Liver (tissue), 9 donors: ENCODE results near the gene ITGA7. TPM values are rescaled to one million over a fixed set of nuclear protein-coding genes. Genes with fewer than 3 reads are reported as not detected.
A peak's percentile ranks its signal among the peaks of the same experiment; 100 is the strongest.

Experiments
- DNase-seq: peaks from one replicate; pipeline ENCODE4 v3.0.0-alpha.2; 2017; ENCODE audit warnings: low spot score
- H3K27ac ChIP-seq, 2 donors: one replicate each; pipeline ENCODE4 v1.7.0; 2013; ENCODE audit warnings: inconsistent platforms in 2 of 2, low read length in 2 of 2, control low read depth in 1 of 2, low read depth in 1 of 2, mild to moderate bottlenecking in 1 of 2
- H3K27me3 ChIP-seq, 4 donors: one replicate each; pipeline versions ENCODE4 v1.6.1 to v1.7.0; 2013; ENCODE audit warnings: low read length in 3 of 4, inconsistent platforms in 1 of 4, mild to moderate bottlenecking in 1 of 4, moderate library complexity in 1 of 4; ENCODE audit not compliant: control insufficient read depth in 4 of 4, insufficient read depth in 4 of 4
- H3K36me3 ChIP-seq, 4 donors: one replicate each; pipeline versions ENCODE4 v1.6.1 to v1.7.0; 2013; ENCODE audit warnings: low read length in 3 of 4, mild to moderate bottlenecking in 3 of 4, low read depth in 1 of 4, moderate library complexity in 1 of 4; ENCODE audit not compliant: control insufficient read depth in 4 of 4, insufficient read depth in 3 of 4
- H3K4me1 ChIP-seq, 4 donors: one replicate each; pipeline versions ENCODE4 v1.6.1 to v1.7.0; 2013; ENCODE audit warnings: low read length in 3 of 4, mild to moderate bottlenecking in 3 of 4, moderate library complexity in 1 of 4; ENCODE audit not compliant: control insufficient read depth in 4 of 4, insufficient read depth in 4 of 4
- H3K4me3 ChIP-seq, 3 donors: one replicate each; pipeline versions ENCODE4 v1.6.1 to v1.7.0; 2013; ENCODE audit warnings: low read length in 3 of 3, control low read depth in 1 of 3, low read depth in 1 of 3, mild to moderate bottlenecking in 1 of 3
- H3K9ac ChIP-seq, 2 donors: one replicate each; pipeline ENCODE4 v1.7.0; 2013; ENCODE audit warnings: low read length in 2 of 2, mild to moderate bottlenecking in 2 of 2, moderate library complexity in 2 of 2, control low read depth in 1 of 2, low read depth in 1 of 2
- H3K9me3 ChIP-seq, 4 donors: one replicate each; pipeline versions ENCODE4 v1.6.1 to v1.7.0; 2013; ENCODE audit warnings: low read length in 3 of 4; ENCODE audit not compliant: control insufficient read depth in 4 of 4
- ATF3 ChIP-seq: IDR thresholded peaks from 2 replicates; pipeline ENCODE4 v1.6.1; 2016; ENCODE audit warnings: antibody characterized with exemption
- CTCF ChIP-seq: fragments of 150-350 bp; IDR thresholded peaks from 2 replicates; pipeline ENCODE4 v1.5.1; 2017; ENCODE audit warnings: improper control_type of control experiment, low read depth, low read length; ENCODE audit not compliant: missing input control
- EGR1 ChIP-seq, 2 donors: IDR thresholded peaks; 2 replicates each; pipeline ENCODE4 v1.6.1; 2016 to 2018; ENCODE audit warnings: antibody characterized with exemption in 2 of 2, low read depth in 2 of 2
- FOXA1 ChIP-seq: IDR thresholded peaks from 2 replicates; pipeline ENCODE4 v1.6.1; 2016; ENCODE audit warnings: antibody characterized with exemption
- GABPA ChIP-seq, 2 donors: IDR thresholded peaks in 1 of 2; conservative IDR thresholded peaks in 1 of 2; 2 replicates each; pipeline ENCODE4 v1.6.1; 2016; ENCODE audit warnings: antibody characterized with exemption in 2 of 2, mild to moderate bottlenecking in 1 of 2, moderate library complexity in 1 of 2
- HNF4A ChIP-seq, 2 donors: conservative IDR thresholded peaks; 2 replicates each; pipeline ENCODE4 v1.6.1; 2016; ENCODE audit warnings: antibody characterized with exemption in 2 of 2, mild to moderate bottlenecking in 2 of 2
- HNF4G ChIP-seq: IDR thresholded peaks from 2 replicates; pipeline ENCODE4 v1.6.1; 2016; ENCODE audit warnings: antibody characterized with exemption
- JUND ChIP-seq, 2 donors: IDR thresholded peaks; 2 replicates each; pipeline ENCODE4 v1.6.1; 2016; ENCODE audit warnings: antibody characterized with exemption in 2 of 2
- MAX ChIP-seq: IDR thresholded peaks from 2 replicates; pipeline ENCODE4 v1.6.1; 2016; ENCODE audit warnings: antibody characterized with exemption
- NR2F2 ChIP-seq: IDR thresholded peaks from 2 replicates; pipeline ENCODE4 v1.6.1; 2016; ENCODE audit warnings: antibody characterized with exemption
- RAD21 ChIP-seq, 2 donors: IDR thresholded peaks; 2 replicates each; pipeline ENCODE4 v1.6.1; 2016; ENCODE audit warnings: antibody characterized with exemption in 2 of 2, mild to moderate bottlenecking in 2 of 2
- REST ChIP-seq: IDR thresholded peaks from 2 replicates; pipeline ENCODE4 v1.6.1; 2016; ENCODE audit warnings: antibody characterized with exemption, mild to moderate bottlenecking
- RXRA ChIP-seq, 2 donors: IDR thresholded peaks; 2 replicates each; pipeline ENCODE4 v1.6.1; 2017 to 2018; ENCODE audit warnings: antibody characterized with exemption in 2 of 2, mild to moderate bottlenecking in 1 of 2
- SP1 ChIP-seq: IDR thresholded peaks from 2 replicates; pipeline ENCODE4 v1.6.1; 2018; ENCODE audit warnings: antibody characterized with exemption, mild to moderate bottlenecking
- TAF1 ChIP-seq: conservative IDR thresholded peaks from 2 replicates; pipeline ENCODE4 v1.6.1; 2016; ENCODE audit warnings: antibody characterized with exemption, mild to moderate bottlenecking
- ZBTB33 ChIP-seq: IDR thresholded peaks from 2 replicates; pipeline ENCODE4 v1.6.1; 2016; ENCODE audit warnings: antibody characterized with exemption
- WGBS: extraction: QIAGEN DNeasy Blood & Tissue Kit; methylation state at CpG from one replicate; pipeline ENCODE4 v1.1.7; 2013; 5-methylcytosine and 5-hydroxymethylcytosine counted together
- polyA plus RNA-seq, 2 donors: library from polyadenylated mRNA; stranded (reverse) in 1 of 2; unstranded in 1 of 2; fragments of 200-250 nt in 1 of 2; fragments of >200 nt in 1 of 2; fragmentation: Nextera tagmentation in 1 of 2; extraction: Ambion mirVana in 1 of 2; gene quantifications; one replicate each; pipeline versions ENCODE4 v1.2.1 to v1.2.3, GENCODE V29; 2013 to 2015
- total RNA-seq, 2 donors: library from RNA; depleted of rRNA; stranded (reverse); fragments of >200 nt; gene quantifications; one replicate each; pipeline ENCODE4 v1.2.3, GENCODE V29; 2014
- donor health status: healthy.
- donor health status: healthy.
- donor health status: healthy.
- donor health status: healthy.
- donor health status: healthy.

Gene ITGA7
- total and polyA plus RNA-seq, 4 donors: 0.98 to 4.9 (median 3.3) TPM

- TF ChIP-seq REST: no peak
Observed at GRCh38 chr12:55711786-55712553, 4.3 kb upstream of the ITGA7 start (continued).

- Histone ChIP-seq H3K4me1 (peaks cover 5 to 16% (median 12%) of the 10 kb centered on the region in 4 donors), H3K27me3 (no peaks in the 10 kb centered on the region)
- no peak for DNase-seq
Observed at GRCh38 chr12:55708695-55709233, 1.1 kb upstream of the ITGA7 start.

GRCh38 chr12:55707219-55707671 is 459 bp downstream of the ITGA7 start:
- no peak overlapping the region for H3K9ac ChIP-seq
- H3K27me3 ChIP-seq: no peaks in the 10 kb centered on the region
- no peaks in the 10 kb centered on the region for H3K36me3 ChIP-seq
- H3K27ac ChIP-seq: no peak overlapping the region
- peaks cover 0 to 9% (median 6%) of the 10 kb centered on the region in 4 donors for H3K4me1 ChIP-seq
- DNase-seq: no peak
- WGBS: 16% methylated on average over 22 of the region's 22 CpGs
- TF ChIP-seq HNF4G: no peak
- TF ChIP-seq CTCF: no peak
- TF ChIP-seq EGR1 (IDR thresholded peaks at IDR 0.05; ENCODE audit: low read depth in 2 of 2): no peak
- no peak for TF ChIP-seq FOXA1
- TF ChIP-seq SP1: no peak
- TF ChIP-seq HNF4A (conservative IDR thresholded peaks at IDR 0.05): no peak
- no peak for TF ChIP-seq JUND (IDR thresholded peaks at IDR 0.05)
- no peak for TF ChIP-seq RXRA (IDR thresholded peaks at IDR 0.05)
- TF ChIP-seq ATF3: no peak
- no peak for TF ChIP-seq NR2F2
- no peak for TF ChIP-seq RAD21 (IDR thresholded peaks at IDR 0.05)
- TF ChIP-seq ZBTB33: no peak
- no peak for TF ChIP-seq GABPA (IDR thresholded peaks at IDR 0.05 in 1 of 2, conservative IDR thresholded peaks at IDR 0.05 in 1 of 2)
- TF ChIP-seq TAF1: no peak
- TF ChIP-seq REST: no peak
- H3K4me3 ChIP-seq: peak overlapping the region in 2 of 3 donors; percentile 35 to 67
- no peaks in the 10 kb centered on the region for H3K9me3 ChIP-seq

More at GRCh38 chr12:55708695-55709233, 1.1 kb upstream of the ITGA7 start:
- 56% methylated on average over 3 of the region's 3 CpGs for WGBS
- TF ChIP-seq HNF4A (conservative IDR thresholded peaks at IDR 0.05): no peak
- TF ChIP-seq GABPA (IDR thresholded peaks at IDR 0.05 in 1 of 2, conservative IDR thresholded peaks at IDR 0.05 in 1 of 2): no peak
- no peak for TF ChIP-seq SP1
- no peak for TF ChIP-seq RAD21 (IDR thresholded peaks at IDR 0.05)
- TF ChIP-seq HNF4G: no peak
- TF ChIP-seq MAX: no peak
- TF ChIP-seq NR2F2: no peak
- no peak for TF ChIP-seq EGR1 (IDR thresholded peaks at IDR 0.05; ENCODE audit: low read depth in 2 of 2)
- no peaks in the 10 kb centered on the region for H3K36me3 ChIP-seq
- H3K9ac ChIP-seq: no peak overlapping the region
- no peak overlapping the region for H3K4me3 ChIP-seq
- no peaks in the 10 kb centered on the region for H3K9me3 ChIP-seq
- H3K27ac ChIP-seq: no peak overlapping the region
